HL-60 (cell line): Measurements from ENCODE around the gene SPEN.

Experiments used
- CTCF ChIP-seq: IDR thresholded peaks from one replicate; pipeline ENCODE4 v1.5.1; 2011; ENCODE audit warnings: low read length, control low read depth, inconsistent platforms; ENCODE audit not compliant: insufficient read depth
- POLR2AphosphoS5 ChIP-seq: IDR thresholded peaks from 2 replicates; pipeline ENCODE4 v1.6.1; 2012; ENCODE audit warnings: low read depth
- SPI1 ChIP-seq: IDR thresholded peaks from 2 replicates; pipeline ENCODE4 v1.6.1; 2012; ENCODE audit warnings: low read depth, mild to moderate bottlenecking, borderline replicate concordance
- TF ChIP-seq, protein P1 (sequence below): IDR thresholded peaks from 2 replicates; pipeline ENCODE4 v1.6.1; 2012; ENCODE audit warnings: low read depth; ENCODE audit not compliant: insufficient replicate concordance

DNA sequence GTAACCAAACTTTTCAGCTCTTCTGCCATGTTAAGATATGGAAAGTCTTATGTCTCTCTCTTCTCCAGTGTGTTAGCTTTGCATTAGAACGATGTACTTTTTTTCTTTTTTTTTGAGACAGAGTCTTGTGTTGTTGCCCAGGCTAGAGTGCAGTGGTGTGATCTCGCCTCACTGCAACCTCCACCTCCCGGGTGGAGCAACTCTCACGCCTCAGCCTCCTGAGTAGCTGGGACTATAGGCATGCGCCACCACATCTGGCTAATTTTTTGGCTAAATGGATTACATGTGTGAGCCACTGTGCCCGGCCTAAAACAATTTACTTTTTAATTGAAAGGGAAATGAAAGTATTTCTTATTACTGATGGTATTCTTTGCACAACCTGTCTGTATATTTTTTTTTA lies 35.8 kb downstream of the SPEN start:
- no peak for TF ChIP-seq CTCF
- TF ChIP-seq SPI1 = no peak
- TF ChIP-seq POLR2AphosphoS5 = no peak
- TF ChIP-seq, protein P1, sequence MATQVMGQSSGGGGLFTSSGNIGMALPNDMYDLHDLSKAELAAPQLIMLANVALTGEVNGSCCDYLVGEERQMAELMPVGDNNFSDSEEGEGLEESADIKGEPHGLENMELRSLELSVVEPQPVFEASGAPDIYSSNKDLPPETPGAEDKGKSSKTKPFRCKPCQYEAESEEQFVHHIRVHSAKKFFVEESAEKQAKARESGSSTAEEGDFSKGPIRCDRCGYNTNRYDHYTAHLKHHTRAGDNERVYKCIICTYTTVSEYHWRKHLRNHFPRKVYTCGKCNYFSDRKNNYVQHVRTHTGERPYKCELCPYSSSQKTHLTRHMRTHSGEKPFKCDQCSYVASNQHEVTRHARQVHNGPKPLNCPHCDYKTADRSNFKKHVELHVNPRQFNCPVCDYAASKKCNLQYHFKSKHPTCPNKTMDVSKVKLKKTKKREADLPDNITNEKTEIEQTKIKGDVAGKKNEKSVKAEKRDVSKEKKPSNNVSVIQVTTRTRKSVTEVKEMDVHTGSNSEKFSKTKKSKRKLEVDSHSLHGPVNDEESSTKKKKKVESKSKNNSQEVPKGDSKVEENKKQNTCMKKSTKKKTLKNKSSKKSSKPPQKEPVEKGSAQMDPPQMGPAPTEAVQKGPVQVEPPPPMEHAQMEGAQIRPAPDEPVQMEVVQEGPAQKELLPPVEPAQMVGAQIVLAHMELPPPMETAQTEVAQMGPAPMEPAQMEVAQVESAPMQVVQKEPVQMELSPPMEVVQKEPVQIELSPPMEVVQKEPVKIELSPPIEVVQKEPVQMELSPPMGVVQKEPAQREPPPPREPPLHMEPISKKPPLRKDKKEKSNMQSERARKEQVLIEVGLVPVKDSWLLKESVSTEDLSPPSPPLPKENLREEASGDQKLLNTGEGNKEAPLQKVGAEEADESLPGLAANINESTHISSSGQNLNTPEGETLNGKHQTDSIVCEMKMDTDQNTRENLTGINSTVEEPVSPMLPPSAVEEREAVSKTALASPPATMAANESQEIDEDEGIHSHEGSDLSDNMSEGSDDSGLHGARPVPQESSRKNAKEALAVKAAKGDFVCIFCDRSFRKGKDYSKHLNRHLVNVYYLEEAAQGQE = no peak
